ENCODE measurements around the gene POLR1C. TPM values are rescaled to one million over a fixed set of nuclear protein-coding genes. Genes with fewer than 3 reads are reported as not detected.
"Not testable (repeated sequence)": the region's sequence is repeated elsewhere in the genome, so short reads cannot be mapped to it uniquely, and the experiment has no call there.

POLR1C gene
- total and polyA plus RNA-seq, 2 experiments from 2014 or later, result 28.6 to 38.8 TPM

- no peak for DNase-seq (ENCODE audit: low read depth in 1 of 2, low spot score in 1 of 2)
- H3K27ac ChIP-seq, result peak overlapping the region; percentile 59
- peaks cover 13% of the 10 kb centered on the region for H3K4me1 ChIP-seq (ENCODE audit: low read depth)
- no peaks in the 10 kb centered on the region for H3K9me3 ChIP-seq (ENCODE audit: low read depth)
- H3K36me3 ChIP-seq, result peaks cover 23% of the 10 kb centered on the region
- no peak for TF ChIP-seq CTCF (IDR thresholded peaks at IDR 0.05; ENCODE audit: low read depth, low read length)
- no peaks in the 10 kb centered on the region for H3K27me3 ChIP-seq
- no peak overlapping the region for H3K4me3 ChIP-seq
These were observed 19.8 kb upstream of the POLR1C start for GRCh38 chr6:43497129-43497396.

GRCh38 chr6:43497689-43498088 is 19.2 kb upstream of the POLR1C start:
- Histone ChIP-seq H3K4me1 (ENCODE audit: low read depth) (peaks cover 13% of the 10 kb centered on the region), H3K27me3 (no peaks in the 10 kb centered on the region)
- DNase-seq (ENCODE audit: low read depth in 1 of 2, low spot score in 1 of 2), result no peak

GRCh38 chr6:43498291-43498690 is 18.6 kb upstream of the POLR1C start:
- H3K4me3 ChIP-seq; DNase-seq (ENCODE audit: low read depth in 1 of 2, low spot score in 1 of 2); H3K9me3 ChIP-seq (ENCODE audit: low read depth); H3K27me3 ChIP-seq; H3K27ac ChIP-seq: not testable (repeated sequence)
- Histone ChIP-seq H3K4me1 (ENCODE audit: low read depth) (peaks cover 13% of the 10 kb centered on the region), H3K36me3 (peaks cover 33% of the 10 kb centered on the region)

More at GRCh38 chr6:43497689-43498088, 19.2 kb upstream of the POLR1C start:
- peaks cover 28% of the 10 kb centered on the region for H3K36me3 ChIP-seq
- H3K4me3 ChIP-seq, result no peak overlapping the region
- TF ChIP-seq CTCF (IDR thresholded peaks at IDR 0.05; ENCODE audit: low read depth, low read length), result no peak
- H3K9me3 ChIP-seq (ENCODE audit: low read depth), result no peaks in the 10 kb centered on the region
- H3K27ac ChIP-seq, result peak overlapping the region; percentile 59

- DNase-seq (ENCODE audit: low read depth in 1 of 2, low spot score in 1 of 2), result no peak
- H3K27me3 ChIP-seq, result no peaks in the 10 kb centered on the region
- H3K27ac ChIP-seq, result no peak overlapping the region
- H3K4me3 ChIP-seq, result no peak overlapping the region
- no peak for TF ChIP-seq CTCF (IDR thresholded peaks at IDR 0.05; ENCODE audit: low read depth, low read length)
- no peaks in the 10 kb centered on the region for H3K9me3 ChIP-seq (ENCODE audit: low read depth)
- peaks cover 13% of the 10 kb centered on the region for H3K4me1 ChIP-seq (ENCODE audit: low read depth)
- H3K36me3 ChIP-seq, result peaks cover 34% of the 10 kb centered on the region
These were observed 17.7 kb upstream of the POLR1C start for GRCh38 chr6:43499028-43499815.

GRCh38 chr6:43500921-43501320 is 16.0 kb upstream of the POLR1C start:
- peaks cover 6% of the 10 kb centered on the region for H3K4me1 ChIP-seq (ENCODE audit: low read depth)
- no peak for DNase-seq (ENCODE audit: low read depth in 1 of 2, low spot score in 1 of 2)
- H3K27me3 ChIP-seq, result no peaks in the 10 kb centered on the region

More at GRCh38 chr6:43500921-43501320, 16.0 kb upstream of the POLR1C start:
- H3K36me3 ChIP-seq, result peaks cover 40% of the 10 kb centered on the region
- TF ChIP-seq CTCF (IDR thresholded peaks at IDR 0.05; ENCODE audit: low read depth, low read length), result no peak
- H3K9me3 ChIP-seq (ENCODE audit: low read depth), result no peaks in the 10 kb centered on the region
- no peak overlapping the region for H3K27ac ChIP-seq
- H3K4me3 ChIP-seq, result no peak overlapping the region
